ENCODE data around the gene PAX7.
"Not testable (repeated sequence)": the region's sequence is repeated elsewhere in the genome, so short reads cannot be mapped to it uniquely, and the experiment has no call there.

PAX7 gene

GRCh38 chr1:18739408-18739807 lies 108.8 kb downstream of the PAX7 start:
- no peak overlapping the region for H3K4me3 ChIP-seq (ENCODE audit: low read depth, low read length)
- no peak for DNase-seq (ENCODE audit: low read depth)
- TF ChIP-seq MAX (IDR thresholded peaks at IDR 0.05; ENCODE audit: low read depth, low read length) (no peak), POLR2A (IDR thresholded peaks at IDR 0.05; ENCODE audit: extremely low read depth, insufficient read length) (no peak), MYC (IDR thresholded peaks at IDR 0.05; ENCODE audit: low read depth, low read length) (no peak), CTCF (IDR thresholded peaks at IDR 0.05; ENCODE audit: low read depth, low read length) (no peak)

GRCh38 chr1:18739897-18740296 lies 109.3 kb downstream of the PAX7 start:
- H3K4me3 ChIP-seq (ENCODE audit: low read depth, low read length): no peak overlapping the region
- TF ChIP-seq MAX (IDR thresholded peaks at IDR 0.05; ENCODE audit: low read depth, low read length): no peak
- TF ChIP-seq CTCF (IDR thresholded peaks at IDR 0.05; ENCODE audit: low read depth, low read length): no peak
- no peak for TF ChIP-seq MYC (IDR thresholded peaks at IDR 0.05; ENCODE audit: low read depth, low read length)
- TF ChIP-seq POLR2A (IDR thresholded peaks at IDR 0.05; ENCODE audit: extremely low read depth, insufficient read length): no peak
- no peak for DNase-seq (ENCODE audit: low read depth)

- no peak for TF ChIP-seq MYC (IDR thresholded peaks at IDR 0.05; ENCODE audit: low read depth, low read length)
- no peak for TF ChIP-seq POLR2A (IDR thresholded peaks at IDR 0.05; ENCODE audit: extremely low read depth, insufficient read length)
- TF ChIP-seq CTCF (IDR thresholded peaks at IDR 0.05; ENCODE audit: low read depth, low read length): no peak
- no peak for TF ChIP-seq MAX (IDR thresholded peaks at IDR 0.05; ENCODE audit: low read depth, low read length)
- H3K4me3 ChIP-seq (ENCODE audit: low read depth, low read length): no peak overlapping the region
- no peak for DNase-seq (ENCODE audit: low read depth)
Measured at GRCh38 chr1:18740617-18741016, 110.0 kb downstream of the PAX7 start.

GRCh38 chr1:18743233-18743632 lies 112.6 kb downstream of the PAX7 start:
- TF ChIP-seq POLR2A (IDR thresholded peaks at IDR 0.05; ENCODE audit: extremely low read depth, insufficient read length) (no peak), CTCF (IDR thresholded peaks at IDR 0.05; ENCODE audit: low read depth, low read length) (no peak), MYC (IDR thresholded peaks at IDR 0.05; ENCODE audit: low read depth, low read length) (no peak), MAX (IDR thresholded peaks at IDR 0.05; ENCODE audit: low read depth, low read length) (no peak)
- no peak for DNase-seq (ENCODE audit: low read depth)
- H3K4me3 ChIP-seq (ENCODE audit: low read depth, low read length): no peak overlapping the region

GRCh38 chr1:18744381-18744780 lies 113.7 kb downstream of the PAX7 start:
- DNase-seq (ENCODE audit: low read depth); H3K4me3 ChIP-seq (ENCODE audit: low read depth, low read length): not testable (repeated sequence)

GRCh38 chr1:18746981-18747380 lies 116.3 kb downstream of the PAX7 start:
- no peak for TF ChIP-seq MAX (IDR thresholded peaks at IDR 0.05; ENCODE audit: low read depth, low read length)
- no peak for TF ChIP-seq CTCF (IDR thresholded peaks at IDR 0.05; ENCODE audit: low read depth, low read length)
- TF ChIP-seq MYC (IDR thresholded peaks at IDR 0.05; ENCODE audit: low read depth, low read length): no peak
- TF ChIP-seq POLR2A (IDR thresholded peaks at IDR 0.05; ENCODE audit: extremely low read depth, insufficient read length): no peak
- H3K4me3 ChIP-seq (ENCODE audit: low read depth, low read length): no peak overlapping the region
- DNase-seq (ENCODE audit: low read depth): no peak
